Brain pericyte (primary cell): ENCODE data around the gene PRPF18.

Experiments used
- DNase-seq: peaks from one replicate; pipeline ENCODE4 v3.0.0-alpha.2; 2012; ENCODE audit warnings: low read depth, low spot score

PRPF18 gene

DNA sequence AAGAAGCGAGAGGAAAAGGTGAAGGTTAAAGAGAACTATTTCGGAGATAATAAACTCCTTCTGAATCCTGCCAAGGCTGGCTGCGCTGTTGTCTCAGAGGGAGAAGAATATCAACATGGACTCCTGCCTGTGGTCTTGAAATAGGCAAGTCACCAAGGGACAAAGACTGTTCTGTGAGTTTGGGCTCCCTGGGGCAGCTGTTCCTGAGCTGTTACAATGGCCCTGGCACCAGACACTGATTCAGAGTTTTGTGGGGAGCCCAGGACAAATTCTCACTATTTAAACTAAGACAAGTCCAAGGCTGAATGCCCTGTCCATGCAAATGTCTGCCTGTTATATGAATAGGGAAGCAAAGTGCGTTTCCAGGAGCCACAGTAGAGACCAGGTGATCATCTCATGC is 81.4 kb downstream of the PRPF18 start:
- no peak for DNase-seq

- no peak for DNase-seq
Observed at GRCh38 chr10:13669182-13669855, 82.6 kb downstream of the PRPF18 start.

- DNase-seq: no peak
Observed at GRCh38 chr10:13669901-13670300, 83.1 kb downstream of the PRPF18 start.

GRCh38 chr10:13670311-13670710 is 83.5 kb downstream of the PRPF18 start:
- DNase-seq: no peak

GRCh38 chr10:13671904-13672303 is 85.1 kb downstream of the PRPF18 start:
- no peak for DNase-seq

GRCh38 chr10:13672548-13672947 is 85.8 kb downstream of the PRPF18 start:
- no peak for DNase-seq

GRCh38 chr10:13673156-13673555 is 86.4 kb downstream of the PRPF18 start:
- DNase-seq: no peak

- DNase-seq: no peak
Observed at GRCh38 chr10:13674645-13675588, 88.2 kb downstream of the PRPF18 start.

- no peak for DNase-seq
Observed at GRCh38 chr10:13678101-13678843, 91.5 kb downstream of the PRPF18 start.
